ENCODE data around the gene BST2.

Gene BST2

GRCh38 chr19:17419154-17419620 lies 13.8 kb upstream of the BST2 start:
- DNase-seq = peak; percentile 8

DNA sequence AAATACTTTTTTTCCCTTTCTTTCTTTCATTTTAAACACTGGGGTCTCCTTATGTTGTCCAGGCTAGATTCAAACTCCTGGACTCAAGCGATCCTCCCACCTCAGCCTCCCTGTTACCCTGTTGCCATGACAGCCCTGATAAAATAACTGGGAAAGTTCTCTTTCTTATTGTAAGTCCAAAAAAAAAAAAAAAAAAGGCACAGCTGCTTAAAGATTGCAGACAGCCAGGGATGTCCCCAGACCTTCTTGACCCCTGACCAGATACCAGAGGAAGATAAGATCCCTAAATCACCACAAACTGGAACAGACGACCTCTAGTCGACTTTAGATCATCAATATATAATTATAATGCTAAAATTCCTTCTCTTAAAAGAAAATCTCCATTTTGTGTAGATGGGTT lies 13.3 kb upstream of the BST2 start:
- DNase-seq = peak; percentile 7

DNA sequence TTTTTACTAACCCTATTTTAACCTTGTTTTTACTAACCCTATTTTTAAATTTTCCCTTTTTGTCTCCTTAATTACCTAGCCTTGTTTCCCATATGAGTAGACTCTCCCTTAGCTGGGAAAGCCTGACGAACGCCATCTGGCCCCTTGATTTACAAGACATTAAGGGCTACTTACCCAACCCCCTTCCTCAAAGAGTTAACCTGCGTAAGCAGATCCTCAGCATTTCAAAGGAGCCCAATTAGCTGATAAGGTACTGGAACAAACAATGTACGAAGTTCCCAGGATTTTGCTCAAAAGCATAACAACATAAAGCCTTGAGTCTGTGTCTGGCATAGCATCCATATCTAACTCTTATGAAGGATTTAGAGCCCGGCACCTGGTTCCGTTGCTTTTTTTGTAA lies 9.7 kb upstream of the BST2 start:
- no peak for DNase-seq

- no peak for DNase-seq
Measured at GRCh38 chr19:17414097-17414496, 8.7 kb upstream of the BST2 start.

DNA sequence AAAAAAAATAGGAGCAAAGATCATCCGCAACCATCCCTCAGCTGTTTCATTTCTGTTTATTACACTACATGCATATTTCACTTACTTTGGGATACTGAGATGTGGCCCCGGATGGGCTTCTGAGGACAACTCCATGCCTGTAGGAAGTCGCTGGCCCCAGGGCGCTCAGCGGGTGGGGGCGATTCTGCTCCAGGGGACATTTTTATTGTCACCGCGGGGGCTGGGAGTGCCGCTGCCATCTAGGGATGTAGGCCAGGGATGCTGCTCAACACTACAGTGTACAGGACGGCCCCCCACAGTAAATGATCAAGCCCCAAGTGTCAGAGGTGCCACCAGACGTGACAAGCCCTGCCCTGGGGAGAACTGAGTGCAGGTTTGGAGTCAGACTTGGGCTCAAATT lies 6.4 kb upstream of the BST2 start:
- DNase-seq = no peak

DNA sequence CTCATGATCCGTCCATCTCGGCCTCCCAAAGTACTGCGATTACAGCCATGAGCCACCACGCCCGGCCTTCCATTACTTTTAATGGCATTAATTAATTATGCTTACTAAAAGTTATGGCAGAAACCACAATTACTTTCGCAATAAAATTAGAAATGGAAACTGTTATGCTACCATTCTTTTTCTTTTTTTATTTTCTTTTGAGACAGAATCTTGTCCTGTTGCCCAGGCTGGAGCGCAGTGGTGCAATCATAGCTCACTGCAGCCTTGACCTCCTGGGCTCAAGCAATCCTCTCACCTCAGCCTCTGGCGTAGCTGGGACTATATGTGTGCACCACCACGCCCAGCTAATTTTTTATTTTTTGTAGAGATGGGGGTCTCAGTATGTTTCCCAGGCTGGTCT lies 4.6 kb upstream of the BST2 start:
- DNase-seq = no peak

DNA sequence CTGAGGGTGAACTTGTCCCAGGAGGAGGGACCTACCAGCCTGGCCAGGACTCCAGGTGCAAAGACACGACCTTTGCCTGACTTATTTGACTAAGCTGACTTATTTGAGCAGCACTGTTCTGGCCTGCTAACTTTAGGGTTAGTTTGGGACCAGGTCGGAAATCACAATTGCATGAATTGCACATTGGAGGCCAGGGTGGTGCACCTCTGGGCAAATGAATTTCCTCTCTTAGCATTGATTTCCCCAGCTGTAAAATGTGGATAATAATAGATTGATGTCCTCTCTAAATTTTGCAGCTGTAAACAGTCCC lies 1.4 kb upstream of the BST2 start:
- DNase-seq = no peak

DNA sequence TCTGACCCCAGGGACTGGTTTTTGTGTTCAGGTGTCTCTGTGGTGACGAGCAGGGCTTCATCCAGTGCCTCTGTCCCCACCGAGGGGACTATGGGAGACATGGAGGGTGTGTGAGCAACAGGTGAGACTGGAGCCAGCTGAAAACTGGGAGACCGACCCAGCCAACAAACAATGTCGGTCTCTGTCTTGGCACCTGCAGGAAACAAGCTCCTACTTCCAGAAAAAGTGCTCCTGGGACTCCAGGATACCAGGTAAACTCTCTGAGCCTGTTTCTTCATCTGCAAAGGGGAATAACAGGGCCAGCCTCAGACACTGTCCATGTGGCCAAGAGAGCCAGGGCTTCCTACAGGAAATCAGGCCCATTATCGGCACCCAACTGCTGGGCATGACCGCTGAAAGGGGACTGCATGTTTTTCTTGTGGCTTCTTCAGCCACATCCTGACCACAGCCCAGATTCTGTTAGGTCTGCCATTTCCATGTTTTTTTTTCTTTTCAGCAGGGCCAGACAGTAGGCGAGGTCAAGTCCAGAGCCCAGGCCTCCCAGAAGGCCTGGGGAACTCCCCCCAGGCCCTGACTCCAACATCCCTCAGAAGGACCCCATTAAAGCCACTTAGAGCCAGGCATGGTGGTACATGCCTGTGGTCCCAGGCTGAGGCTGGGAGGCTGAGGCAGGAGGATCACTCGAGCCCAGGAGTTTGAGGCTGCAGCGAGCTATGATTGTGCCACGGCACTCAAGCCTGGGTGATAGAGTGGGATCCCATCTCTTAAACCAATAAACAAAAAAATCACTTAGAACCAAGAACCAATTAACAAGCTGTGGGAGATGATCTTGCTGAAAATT lies 836 bp upstream of the BST2 start:
- peak; percentile 75 for DNase-seq

GRCh38 chr19:17404621-17405249 lies 695 bp downstream of the BST2 start:
- no peak for DNase-seq

DNA sequence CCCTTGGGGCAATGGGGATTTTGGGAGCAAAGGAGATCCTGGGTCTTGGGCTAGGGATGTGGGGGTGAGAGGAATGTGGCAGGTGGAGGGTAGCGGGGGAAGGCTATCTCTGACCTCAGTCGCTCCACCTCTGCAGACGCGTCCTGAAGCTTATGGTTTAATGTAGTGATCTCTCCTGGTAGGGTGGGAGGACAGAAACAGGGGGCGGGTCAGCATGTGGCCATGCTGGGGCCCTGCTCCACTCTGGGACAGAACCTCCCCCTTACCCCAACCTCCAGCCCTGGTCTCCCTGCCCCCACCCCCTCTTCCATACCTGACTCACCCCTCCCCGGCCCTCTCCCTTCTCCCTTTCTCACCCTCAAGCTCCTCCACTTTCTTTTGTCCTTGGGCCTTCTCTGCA lies 1.4 kb downstream of the BST2 start:
- DNase-seq = no peak

GRCh38 chr19:17402982-17403855 lies 2.2 kb downstream of the BST2 start:
- DNase-seq = peak; percentile 37

- DNase-seq = no peak
Measured at GRCh38 chr19:17401628-17402027, 3.8 kb downstream of the BST2 start.

DNA sequence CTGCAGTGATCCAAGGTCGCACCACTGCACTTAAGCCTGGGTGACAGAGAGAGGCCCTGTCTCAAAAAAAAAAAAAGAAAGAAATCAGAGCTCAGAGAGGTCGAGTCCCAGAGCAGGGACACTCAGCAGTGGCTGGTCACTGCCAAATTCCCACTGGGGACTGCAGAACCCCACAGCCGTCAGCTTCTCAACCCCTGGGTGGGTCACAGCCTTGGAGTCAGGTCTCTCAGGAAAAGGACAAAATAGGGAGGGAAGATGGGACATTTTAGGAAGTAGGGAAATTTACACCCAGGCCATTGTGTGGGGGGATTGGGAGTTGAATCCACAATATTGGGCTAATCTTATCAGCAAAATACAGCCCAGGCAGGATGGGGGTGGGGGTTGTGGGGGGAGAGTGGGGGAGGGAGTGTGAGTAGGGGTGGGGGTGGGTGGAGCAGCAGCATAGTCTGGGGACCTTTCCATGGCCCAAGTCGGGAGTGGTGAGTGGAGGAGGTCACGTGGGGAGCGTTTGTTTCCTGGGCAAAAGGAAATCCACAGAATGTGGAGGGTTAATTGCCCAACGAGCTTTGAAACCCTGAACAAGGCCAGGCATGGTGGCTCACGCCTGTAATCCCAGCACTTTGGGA lies 6.4 kb downstream of the BST2 start:
- DNase-seq = peak; percentile 57

DNA sequence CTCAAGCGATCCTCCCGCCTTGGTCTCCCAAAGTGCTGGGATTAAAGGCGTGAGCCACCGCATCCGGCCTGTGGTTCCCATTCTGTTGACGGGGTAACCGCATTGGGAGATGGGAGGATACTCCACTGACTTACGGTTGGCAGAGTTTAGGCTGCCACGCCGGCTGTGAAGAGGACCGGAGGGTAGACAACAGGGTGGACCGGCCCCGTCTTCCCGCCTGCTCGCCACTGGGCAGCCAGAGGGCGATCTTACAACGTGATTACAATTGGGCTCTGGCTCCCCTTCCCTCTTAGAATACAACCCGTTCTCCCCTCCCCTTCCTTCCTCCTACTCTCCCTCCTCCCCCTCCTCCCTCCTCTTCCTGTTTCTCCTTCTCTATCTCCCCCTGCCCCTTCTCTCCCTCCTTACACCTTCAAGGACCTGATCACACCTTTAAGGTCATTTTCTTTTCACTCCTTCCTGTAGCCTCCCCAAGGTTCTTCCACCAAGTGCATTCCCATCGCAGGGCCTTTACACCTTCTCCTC lies 10.5 kb downstream of the BST2 start:
- DNase-seq = peak; percentile 81

- no peak for DNase-seq
Measured at GRCh38 chr19:17393914-17394313, 11.5 kb downstream of the BST2 start, which contains the start of gene CCDC194. Gene CCDC194, minus strand, starts transcription at chr19:17394196. Its CDS starts 38 bp downstream, at chr19:17394158.

- DNase-seq = peak; percentile 79
Measured at GRCh38 chr19:17393002-17393401, 12.4 kb downstream of the BST2 start.

DNA sequence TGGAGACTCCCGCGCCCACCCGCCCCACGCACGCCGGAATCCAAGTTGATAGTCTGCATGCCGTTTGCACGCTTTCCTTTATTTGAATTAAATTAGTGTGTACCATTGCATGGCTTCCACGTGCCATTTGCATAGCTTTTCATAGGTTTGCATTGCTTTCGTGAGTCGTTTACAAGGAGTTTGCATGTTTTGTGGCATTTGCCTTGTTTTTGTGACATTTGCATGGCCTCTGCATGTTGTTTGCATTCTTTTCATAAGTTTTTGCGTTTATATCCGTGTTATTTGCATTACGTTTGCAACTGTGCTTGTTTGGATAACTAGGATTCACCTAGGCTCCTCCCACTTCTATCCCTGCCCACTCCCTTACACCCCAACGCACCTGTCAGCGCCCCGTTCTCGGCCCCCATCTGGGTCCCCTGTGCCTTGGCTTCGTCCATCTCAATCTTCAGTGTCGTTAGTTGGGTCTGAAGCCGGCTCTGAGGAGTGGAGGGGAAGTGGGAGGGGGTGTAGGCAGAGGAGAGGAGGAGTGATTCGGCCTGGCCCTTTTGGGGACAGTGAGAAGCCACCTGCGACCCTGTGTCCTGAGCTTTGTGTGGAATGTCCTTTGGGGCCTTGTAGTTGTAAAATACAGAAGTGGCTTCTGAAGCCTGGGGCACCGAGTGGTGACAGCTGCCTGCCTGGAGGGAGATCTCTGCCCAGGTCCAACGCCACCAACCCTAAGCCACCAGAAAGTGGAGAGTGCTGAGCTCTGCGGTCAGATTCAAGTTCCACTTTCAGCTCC lies 13.9 kb downstream of the BST2 start:
- no peak for DNase-seq

DNA sequence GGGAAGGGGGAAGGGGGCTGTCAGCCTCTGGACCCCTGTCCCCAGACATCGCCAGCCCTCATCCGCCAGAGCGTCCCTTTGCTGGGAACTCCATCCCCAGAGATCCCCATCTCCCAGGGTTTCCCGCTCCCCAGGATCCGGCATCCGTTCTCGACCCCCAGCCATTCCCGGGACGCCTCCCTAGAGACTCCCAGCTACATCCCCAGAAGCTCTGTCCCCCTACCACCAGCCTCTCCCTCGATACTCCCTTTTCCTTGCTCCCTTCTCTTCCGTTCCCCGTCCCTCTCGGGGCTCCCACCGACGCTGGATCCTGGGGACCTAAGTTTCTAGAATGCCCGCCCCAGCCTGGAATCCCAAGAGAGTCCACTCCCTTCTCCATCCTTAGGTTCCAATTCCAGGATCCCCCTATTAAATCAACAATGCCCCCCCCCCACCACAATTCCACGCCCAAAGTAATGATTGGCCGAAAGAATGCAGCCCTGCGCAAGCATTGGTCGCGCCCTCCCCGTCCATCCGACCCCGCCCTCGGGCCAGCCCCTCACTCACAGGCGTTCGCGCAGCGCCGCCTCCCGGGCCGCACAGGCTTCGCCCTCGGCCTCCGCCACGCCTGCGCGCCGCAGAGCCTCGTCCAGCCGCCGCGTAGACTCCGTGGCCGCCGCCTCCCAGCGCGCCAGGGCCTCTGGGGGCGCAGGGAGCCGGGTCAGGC lies 14.6 kb downstream of the BST2 start:
- peak; percentile 88 for DNase-seq

DNA sequence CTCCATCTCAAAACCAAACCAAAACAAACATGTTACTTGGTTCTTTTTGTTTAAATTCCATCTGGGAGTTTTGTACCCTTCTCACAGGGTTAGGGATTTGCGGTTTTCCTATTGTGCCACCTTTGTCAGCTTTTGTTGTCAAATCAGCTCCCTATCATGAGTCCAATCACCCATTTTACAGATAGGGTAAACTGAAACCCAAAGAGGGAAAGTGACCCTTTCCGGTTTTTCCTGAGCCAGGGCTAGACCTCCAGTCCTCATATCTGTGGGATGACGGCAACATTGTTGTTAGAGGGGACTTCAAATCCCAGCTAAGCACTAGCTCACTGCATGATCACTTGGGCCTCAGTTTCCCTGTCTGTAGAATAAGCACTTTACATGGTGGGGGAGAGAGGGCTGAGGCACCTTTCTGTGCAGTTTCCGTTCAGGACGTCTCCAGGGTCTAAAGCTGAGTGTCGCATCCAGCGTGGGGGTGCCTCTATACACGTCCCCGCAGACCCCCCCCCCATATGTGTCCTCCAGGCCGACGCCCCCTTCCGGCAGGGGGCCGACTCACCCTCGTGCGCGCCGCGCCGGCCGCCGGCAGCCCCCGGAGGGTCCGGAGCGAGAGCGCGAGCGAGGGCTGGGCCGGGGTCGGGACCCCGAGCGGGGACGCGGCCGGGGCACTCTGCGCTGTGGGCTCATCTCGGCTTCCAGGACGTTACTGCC lies 15.3 kb downstream of the BST2 start:
- no peak for DNase-seq

- no peak for DNase-seq
Measured at GRCh38 chr19:17389288-17389687, 16.1 kb downstream of the BST2 start.
